ENCODE data around the gene HK3.

Gene HK3

DNA sequence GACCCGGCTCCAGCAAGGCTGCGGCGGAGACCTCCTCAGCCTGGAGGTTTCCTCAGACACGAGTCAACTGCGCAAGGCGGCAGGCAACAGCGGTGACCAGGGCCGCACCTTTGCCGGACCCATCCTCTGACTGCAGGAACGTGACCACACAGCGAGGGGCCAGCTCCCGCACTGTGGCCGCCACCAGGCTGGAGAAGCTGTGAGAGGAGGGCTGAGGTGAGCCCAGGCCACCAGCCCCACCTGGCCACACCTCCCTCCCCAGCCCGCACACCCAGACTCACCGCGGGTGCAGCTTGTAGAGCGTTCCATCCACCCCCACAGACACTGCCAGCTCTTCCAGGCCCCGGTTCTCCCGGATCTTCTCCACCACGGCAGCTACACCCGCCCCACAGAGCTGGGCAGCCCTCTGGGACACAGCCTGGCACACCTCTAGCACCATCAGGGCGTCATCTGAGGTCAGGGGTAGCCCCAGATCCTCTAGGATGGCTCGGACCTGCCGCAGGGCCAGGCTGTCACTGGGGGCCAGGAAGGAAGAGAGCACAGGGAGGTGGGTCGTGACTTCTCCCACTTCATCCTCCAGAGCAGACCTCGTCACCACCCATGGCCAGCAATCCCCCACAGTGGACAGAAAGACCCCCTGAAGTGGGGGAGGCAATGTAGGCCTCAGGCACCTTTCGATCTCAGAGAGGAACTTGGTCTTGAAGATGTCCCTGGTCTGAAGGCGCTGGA is 18.0 kb downstream of the HK3 start:
- no peak for TF ChIP-seq CTCF (IDR thresholded peaks at IDR 0.05; ENCODE audit: low read depth, low read length)
- H3K4me1 ChIP-seq (ENCODE audit: low read length) = peaks cover 3% of the 10 kb centered on the region; the same call in 1 of the 2 replicates
- H4K20me1 ChIP-seq (ENCODE audit: insufficient read depth, low read length) = no peaks in the 10 kb centered on the region
- no peaks in the 10 kb centered on the region for H3K79me2 ChIP-seq (ENCODE audit: low read length)
- no peak overlapping the region for H2AFZ ChIP-seq (ENCODE audit: low read depth, low read length)
- no peaks in the 10 kb centered on the region for H3K9me3 ChIP-seq (ENCODE audit: insufficient read depth, low read length)
- H3K4me3 ChIP-seq (ENCODE audit: low read length) = no peak overlapping the region
- H3K4me2 ChIP-seq (ENCODE audit: low read length) = no peak overlapping the region
- H3K36me3 ChIP-seq (replicated peaks; ENCODE audit: low read depth, low read length) = no peaks in the 10 kb centered on the region
- no peak overlapping the region for H3K27ac ChIP-seq (ENCODE audit: low read length)
- H3K27me3 ChIP-seq (ENCODE audit: low read depth, low read length) = no peaks in the 10 kb centered on the region
- no peak overlapping the region for H3K9ac ChIP-seq (ENCODE audit: low read length)

GRCh38 chr5:176880366-176881020 is 18.7 kb downstream of the HK3 start:
- Histone ChIP-seq H3K9me3 (ENCODE audit: insufficient read depth, low read length) (no peaks in the 10 kb centered on the region), H3K79me2 (ENCODE audit: low read length) (no peaks in the 10 kb centered on the region), H3K27me3 (ENCODE audit: low read depth, low read length) (no peaks in the 10 kb centered on the region), H2AFZ (ENCODE audit: low read depth, low read length) (no peak overlapping the region), H3K4me3 (ENCODE audit: low read length) (no peak overlapping the region), H4K20me1 (ENCODE audit: insufficient read depth, low read length) (no peaks in the 10 kb centered on the region), H3K4me2 (ENCODE audit: low read length) (no peak overlapping the region), H3K36me3 (replicated peaks; ENCODE audit: low read depth, low read length) (no peaks in the 10 kb centered on the region), H3K27ac (ENCODE audit: low read length) (no peak overlapping the region), H3K4me1 (ENCODE audit: low read length) (peaks cover 3% of the 10 kb centered on the region; the same call in 1 of the 2 replicates), H3K9ac (ENCODE audit: low read length) (no peak overlapping the region)
- no peak for TF ChIP-seq EZH2phosphoT487 (IDR thresholded peaks at IDR 0.05; ENCODE audit: low read depth)
- no peak for TF ChIP-seq CTCF (IDR thresholded peaks at IDR 0.05; ENCODE audit: low read depth, low read length)

- Histone ChIP-seq H3K27ac (ENCODE audit: low read length) (no peak overlapping the region), H2AFZ (ENCODE audit: low read depth, low read length) (no peak overlapping the region), H3K9ac (ENCODE audit: low read length) (no peak overlapping the region), H4K20me1 (ENCODE audit: insufficient read depth, low read length) (no peaks in the 10 kb centered on the region), H3K4me1 (ENCODE audit: low read length) (peaks cover 1% of the 10 kb centered on the region; the same call in 1 of the 2 replicates), H3K4me3 (ENCODE audit: low read length) (no peak overlapping the region), H3K27me3 (ENCODE audit: low read depth, low read length) (no peaks in the 10 kb centered on the region), H3K4me2 (ENCODE audit: low read length) (no peak overlapping the region), H3K79me2 (ENCODE audit: low read length) (no peaks in the 10 kb centered on the region), H3K36me3 (replicated peaks; ENCODE audit: low read depth, low read length) (no peaks in the 10 kb centered on the region), H3K9me3 (ENCODE audit: insufficient read depth, low read length) (no peaks in the 10 kb centered on the region)
- no peak for TF ChIP-seq EZH2phosphoT487 (IDR thresholded peaks at IDR 0.05; ENCODE audit: low read depth)
- no peak for TF ChIP-seq CTCF (IDR thresholded peaks at IDR 0.05; ENCODE audit: low read depth, low read length)
These were observed 19.3 kb downstream of the HK3 start for GRCh38 chr5:176879663-176880361.

Measured in OCI-LY3 (cell line).